Measurements from ENCODE around the gene PDE1A.

PDE1A gene

GRCh38 chr2:182166841-182167240, 260.0 kb downstream of the PDE1A start:
- Histone ChIP-seq H3K4me3 (replicated peaks; ENCODE audit: insufficient read depth, low read length) (no peak overlapping the region), H3K27ac (replicated peaks) (no peak overlapping the region), H3K27me3 (ENCODE audit: insufficient read depth, poor library complexity, severe bottlenecking) (no peaks in the 10 kb centered on the region)
- TF ChIP-seq POLR2AphosphoS5 (IDR thresholded peaks at IDR 0.05; ENCODE audit: low read depth): no peak
- no peak for TF ChIP-seq REST (IDR thresholded peaks at IDR 0.05; ENCODE audit: insufficient replicate concordance, low read depth)
- no peak for TF ChIP-seq GABPA (IDR thresholded peaks at IDR 0.05; ENCODE audit: low read depth)
- no peak for TF ChIP-seq CTCF (IDR thresholded peaks at IDR 0.05; ENCODE audit: insufficient read depth, low read length)
- no peak for TF ChIP-seq SPI1 (IDR thresholded peaks at IDR 0.05; ENCODE audit: borderline replicate concordance, low read depth)
- no peak for DNase-seq (ENCODE audit: low read depth in 1 of 2, low spot score in 1 of 2)

GRCh38 chr2:182166406-182166805, 260.4 kb downstream of the PDE1A start:
- H3K4me3 ChIP-seq (replicated peaks; ENCODE audit: insufficient read depth, low read length): no peak overlapping the region
- no peak for DNase-seq (ENCODE audit: low read depth in 1 of 2, low spot score in 1 of 2)
- TF ChIP-seq POLR2AphosphoS5 (IDR thresholded peaks at IDR 0.05; ENCODE audit: low read depth) (no peak), GABPA (IDR thresholded peaks at IDR 0.05; ENCODE audit: low read depth) (no peak), SPI1 (IDR thresholded peaks at IDR 0.05; ENCODE audit: borderline replicate concordance, low read depth) (no peak), CTCF (IDR thresholded peaks at IDR 0.05; ENCODE audit: insufficient read depth, low read length) (no peak), REST (IDR thresholded peaks at IDR 0.05; ENCODE audit: insufficient replicate concordance, low read depth) (no peak)
- H3K27me3 ChIP-seq (ENCODE audit: insufficient read depth, poor library complexity, severe bottlenecking): no peaks in the 10 kb centered on the region
- no peak overlapping the region for H3K27ac ChIP-seq (replicated peaks)

- no peak for DNase-seq (ENCODE audit: low read depth in 1 of 2, low spot score in 1 of 2)
- Histone ChIP-seq H3K27ac (replicated peaks) (no peak overlapping the region), H3K4me3 (replicated peaks; ENCODE audit: insufficient read depth, low read length) (no peak overlapping the region), H3K27me3 (ENCODE audit: insufficient read depth, poor library complexity, severe bottlenecking) (no peaks in the 10 kb centered on the region)
- no peak for TF ChIP-seq REST (IDR thresholded peaks at IDR 0.05; ENCODE audit: insufficient replicate concordance, low read depth)
- TF ChIP-seq CTCF (IDR thresholded peaks at IDR 0.05; ENCODE audit: insufficient read depth, low read length): no peak
- no peak for TF ChIP-seq POLR2AphosphoS5 (IDR thresholded peaks at IDR 0.05; ENCODE audit: low read depth)
- TF ChIP-seq GABPA (IDR thresholded peaks at IDR 0.05; ENCODE audit: low read depth): no peak
- no peak for TF ChIP-seq SPI1 (IDR thresholded peaks at IDR 0.05; ENCODE audit: borderline replicate concordance, low read depth)
These were observed 261.6 kb downstream of the PDE1A start for GRCh38 chr2:182165202-182165601.

All from HL-60 (cell line).